ENCODE measurements around the gene SDK1. TPM values are rescaled to one million over a fixed set of nuclear protein-coding genes. Genes with fewer than 3 reads are reported as not detected.

The SDK1 gene
- total and polyA plus RNA-seq, 12 donors = 1.0 to 5.3 (median 3.2) TPM

GRCh38 chr7:4073052-4073451 is 772.0 kb downstream of the SDK1 start:
- intact Hi-C loops (cut with DNase I) = no loop called here
- H3K4me3 ChIP-seq = no peak overlapping the region
- H3K4me1 ChIP-seq = no peaks in the 10 kb centered on the region
- TF ChIP-seq CTCF (IDR thresholded peaks at IDR 0.05) = no peak
- no peak overlapping the region for H3K27ac ChIP-seq
- 86% methylated on average over 10 of the region's 10 CpGs for WGBS, 2 donors
- no peaks in the 10 kb centered on the region for H3K9me3 ChIP-seq
- no peak for DNase-seq
- no peak for ATAC-seq
- no peaks in the 10 kb centered on the region for H3K36me3 ChIP-seq
- H3K27me3 ChIP-seq = no peaks in the 10 kb centered on the region

GRCh38 chr7:4073750-4074149 is 772.7 kb downstream of the SDK1 start:
- 83 to 85% methylated on average over 13 of the region's 13 CpGs for whole genome bisulfite sequencing, 2 donors
- no peaks in the 10 kb centered on the region for H3K27me3 ChIP-seq
- intact Hi-C loops (cut with DNase I) = no loop called here
- no peak overlapping the region for H3K4me3 ChIP-seq
- no peak for TF ChIP-seq CTCF (IDR thresholded peaks at IDR 0.05)
- no peak for DNase-seq
- H3K36me3 ChIP-seq = no peaks in the 10 kb centered on the region
- H3K9me3 ChIP-seq = no peaks in the 10 kb centered on the region
- ATAC-seq = no peak
- H3K27ac ChIP-seq = no peak overlapping the region
- H3K4me1 ChIP-seq = no peaks in the 10 kb centered on the region

- no peaks in the 10 kb centered on the region for H3K9me3 ChIP-seq
- H3K27me3 ChIP-seq = no peaks in the 10 kb centered on the region
- H3K4me3 ChIP-seq = no peak overlapping the region
- no peaks in the 10 kb centered on the region for H3K36me3 ChIP-seq
- H3K4me1 ChIP-seq = no peaks in the 10 kb centered on the region
- 86 to 89% methylated on average over 8 of the region's 8 CpGs for WGBS, 2 donors
- DNase-seq = no peak
- no peak for ATAC-seq
- TF ChIP-seq CTCF (IDR thresholded peaks at IDR 0.05) = no peak
- no peak overlapping the region for H3K27ac ChIP-seq
- intact Hi-C loops (cut with DNase I) = no loop called here
These were observed 773.4 kb downstream of the SDK1 start for GRCh38 chr7:4074407-4074806.

GRCh38 chr7:4074994-4075393 is 773.9 kb downstream of the SDK1 start:
- WGBS, 2 donors = 90% methylated on average over 8 of the region's 8 CpGs
- H3K27me3 ChIP-seq = no peaks in the 10 kb centered on the region
- H3K36me3 ChIP-seq = no peaks in the 10 kb centered on the region
- no peak for DNase-seq
- no peak for TF ChIP-seq CTCF (IDR thresholded peaks at IDR 0.05)
- intact Hi-C loops (cut with DNase I) = no loop called here
- no peaks in the 10 kb centered on the region for H3K4me1 ChIP-seq
- H3K9me3 ChIP-seq = no peaks in the 10 kb centered on the region
- H3K4me3 ChIP-seq = no peak overlapping the region
- H3K27ac ChIP-seq = no peak overlapping the region
- no peak for ATAC-seq

Data from heart right ventricle (tissue), 16 donors.